HUES48 (cell line): ENCODE measurements around the gene FAHD2B.
"Not testable (repeated sequence)": the region's sequence is repeated elsewhere in the genome, so short reads cannot be mapped to it uniquely, and the experiment has no call there.

Source experiments
- H3K27ac ChIP-seq: one replicate; pipeline ENCODE4 v1.7.0; 2013; ENCODE audit warnings: low read depth, low read length, inconsistent platforms
- H3K27me3 ChIP-seq: 2 replicates; pipeline ENCODE4 v1.6.1; 2013; ENCODE audit warnings: mild to moderate bottlenecking, low read length; ENCODE audit not compliant: control insufficient read depth, insufficient read depth
- H3K36me3 ChIP-seq: 2 replicates; pipeline ENCODE4 v1.6.1; 2013; ENCODE audit warnings: low read length; ENCODE audit not compliant: control insufficient read depth, insufficient read depth
- H3K4me1 ChIP-seq: 2 replicates; pipeline ENCODE4 v1.6.1; 2013; ENCODE audit warnings: mild to moderate bottlenecking, low read length; ENCODE audit not compliant: control insufficient read depth, insufficient read depth
- H3K4me3 ChIP-seq: 2 replicates; pipeline ENCODE4 v1.5.1; 2013; ENCODE audit warnings: mild to moderate bottlenecking, low read depth, low read length
- H3K9ac ChIP-seq: 2 replicates; pipeline ENCODE4 v1.6.1; 2013; ENCODE audit warnings: mild to moderate bottlenecking, low read depth, low read length, moderate library complexity
- H3K9me3 ChIP-seq: 2 replicates; pipeline ENCODE4 v1.6.1; 2013; ENCODE audit warnings: low read length; ENCODE audit not compliant: control insufficient read depth, insufficient read depth

The FAHD2B gene

DNA sequence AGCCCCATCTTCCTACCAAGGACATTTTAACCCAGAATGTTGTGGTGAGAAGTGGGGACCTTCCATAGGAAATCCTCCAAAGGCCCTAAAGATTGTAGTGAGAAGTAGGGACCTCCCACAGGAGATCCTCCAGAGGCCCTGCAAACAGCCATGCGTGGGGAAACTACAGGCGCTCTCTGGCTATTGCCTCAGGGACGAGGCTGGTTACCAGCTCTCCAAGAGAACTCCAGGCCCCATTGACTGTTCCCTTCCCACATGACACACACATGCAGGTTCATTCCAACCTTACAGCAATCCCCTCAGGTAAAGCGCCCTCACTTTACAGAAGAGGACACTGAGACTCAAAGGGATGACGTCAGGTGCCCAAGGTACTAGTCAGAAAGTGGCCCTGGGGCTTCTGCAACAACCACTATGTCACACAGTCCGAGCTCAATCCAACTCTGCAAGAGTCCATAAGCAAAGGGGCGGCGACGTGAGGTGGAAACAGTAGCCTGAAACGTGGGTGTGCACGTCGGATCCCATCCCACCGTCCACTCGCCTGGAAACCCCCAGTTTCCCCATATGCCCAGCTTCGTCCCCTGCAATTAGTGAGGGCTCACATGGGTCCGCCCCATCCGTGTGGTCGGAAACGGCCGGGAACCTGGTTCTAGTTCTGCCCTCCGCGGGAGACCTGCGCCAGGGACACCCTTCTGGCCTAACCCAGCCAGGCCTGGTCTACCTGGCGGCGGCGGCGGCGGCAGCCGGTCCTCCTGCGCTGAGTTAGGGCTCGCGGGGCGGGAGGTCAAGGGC is 505 bp downstream of the FAHD2B start:
- H3K4me3 ChIP-seq: peak overlapping the region; percentile 56
- not testable (repeated sequence) for H3K27me3 ChIP-seq, H3K9ac ChIP-seq, H3K27ac ChIP-seq, H3K4me1 ChIP-seq, H3K9me3 ChIP-seq, H3K36me3 ChIP-seq

DNA sequence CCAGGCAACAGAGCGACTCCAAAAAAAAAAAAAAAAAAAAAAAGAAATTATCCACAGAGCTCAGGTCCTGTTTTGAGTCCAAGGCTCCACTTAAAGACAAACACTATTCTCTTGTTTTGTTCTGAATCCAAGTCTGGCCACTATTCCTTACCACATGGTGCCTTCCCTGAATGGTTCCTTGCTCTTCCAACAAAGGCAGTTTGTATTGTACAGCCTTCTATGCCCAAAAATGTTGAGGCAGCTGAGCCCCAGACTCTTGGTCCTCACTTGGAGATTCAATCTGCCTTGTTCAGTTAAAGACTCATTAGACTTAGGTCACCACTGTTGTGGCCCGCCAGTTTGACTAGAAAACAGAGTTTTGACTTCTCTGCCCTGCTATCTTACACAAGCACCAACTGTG is 1.7 kb downstream of the FAHD2B start:
- H3K9me3 ChIP-seq, H3K9ac ChIP-seq, H3K4me1 ChIP-seq, H3K27me3 ChIP-seq, H3K36me3 ChIP-seq, H3K4me3 ChIP-seq, H3K27ac ChIP-seq: not testable (repeated sequence)

DNA sequence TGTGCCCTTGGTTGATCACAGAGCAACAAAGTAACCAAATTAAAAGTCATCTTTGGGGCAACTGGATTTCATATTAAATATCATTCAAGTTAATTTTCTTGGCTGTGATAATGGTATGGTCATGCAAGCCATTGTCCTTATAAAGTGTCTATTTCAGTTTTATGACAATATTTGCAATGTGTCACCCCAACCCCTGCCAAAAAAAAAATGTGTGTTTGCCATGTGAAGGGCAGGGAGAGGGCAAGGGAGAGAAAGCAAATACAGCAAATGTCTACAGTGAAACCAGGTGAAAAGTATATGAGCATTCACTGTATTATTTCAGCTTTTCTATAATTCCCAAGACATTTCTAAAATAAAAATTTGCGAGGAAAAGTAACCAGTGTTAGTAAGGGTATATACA is 6.0 kb downstream of the FAHD2B start:
- H3K4me3 ChIP-seq, H3K9ac ChIP-seq, H3K4me1 ChIP-seq, H3K27me3 ChIP-seq, H3K27ac ChIP-seq, H3K9me3 ChIP-seq, H3K36me3 ChIP-seq: not testable (repeated sequence)

DNA sequence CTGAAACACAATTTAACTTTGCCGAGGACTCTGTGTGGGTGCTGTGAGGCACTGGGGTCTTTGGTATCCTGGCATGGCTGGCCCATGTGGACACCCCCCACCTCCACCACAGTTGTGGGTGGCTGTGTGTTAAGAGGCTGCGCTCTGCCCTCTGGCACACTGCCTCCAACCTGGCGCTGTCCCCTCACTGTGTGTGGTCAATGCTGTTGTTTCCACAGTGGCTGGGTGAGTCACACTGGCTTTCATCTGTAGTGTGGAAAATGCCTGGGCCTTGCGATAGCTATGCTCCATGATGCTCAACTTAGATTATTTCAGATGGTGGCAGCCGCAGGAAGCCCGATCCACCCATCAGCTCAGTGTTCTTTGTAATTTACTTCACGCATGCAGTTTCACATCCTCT is 9.6 kb downstream of the FAHD2B start:
- H3K9me3 ChIP-seq, H3K4me1 ChIP-seq, H3K27ac ChIP-seq, H3K9ac ChIP-seq, H3K4me3 ChIP-seq, H3K27me3 ChIP-seq, H3K36me3 ChIP-seq: not testable (repeated sequence)

DNA sequence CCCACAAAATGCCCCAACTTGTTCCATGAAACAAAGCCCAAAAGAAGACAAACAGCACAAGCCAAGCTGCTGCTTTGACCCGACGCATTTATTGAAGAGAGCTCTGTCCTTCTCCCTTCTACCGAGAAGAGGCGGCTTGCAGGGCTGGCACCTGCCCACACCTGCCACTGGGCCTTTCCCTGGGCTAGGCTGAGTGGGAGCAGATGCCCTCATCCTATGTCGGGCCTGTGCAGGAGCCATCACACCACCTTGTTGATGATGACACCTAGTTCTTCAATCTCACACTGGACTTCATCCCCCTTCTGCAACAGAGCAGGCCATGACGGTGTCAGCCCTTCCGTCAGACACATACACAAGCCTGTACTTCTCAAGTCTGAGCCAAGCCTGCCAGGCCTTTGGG is 11.2 kb downstream of the FAHD2B start:
- H3K9ac ChIP-seq, H3K4me3 ChIP-seq, H3K27ac ChIP-seq, H3K9me3 ChIP-seq, H3K4me1 ChIP-seq, H3K27me3 ChIP-seq, H3K36me3 ChIP-seq: not testable (repeated sequence)

DNA sequence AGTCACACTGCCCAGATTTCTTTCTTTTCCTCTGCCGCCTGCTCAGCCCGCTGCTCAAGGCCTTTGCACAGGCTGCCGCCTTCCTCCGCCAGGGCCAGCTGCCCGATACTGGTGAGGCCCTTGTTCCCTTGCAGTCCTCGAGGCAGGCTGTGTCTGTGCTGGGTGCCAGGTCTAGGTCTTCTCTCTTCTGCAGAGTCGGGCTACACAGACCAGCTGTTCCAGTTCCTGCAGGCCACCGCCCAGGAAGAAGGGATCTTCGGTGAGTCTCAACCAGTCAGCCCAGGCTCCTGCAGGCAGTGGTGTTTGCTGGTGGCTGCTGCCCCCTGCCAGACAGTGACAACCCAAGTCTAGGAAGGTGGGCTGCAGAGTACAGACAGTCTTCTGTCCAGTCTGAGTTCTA is 12.5 kb downstream of the FAHD2B start:
- not testable (repeated sequence) for H3K4me3 ChIP-seq, H3K27me3 ChIP-seq, H3K9me3 ChIP-seq, H3K36me3 ChIP-seq, H3K9ac ChIP-seq, H3K4me1 ChIP-seq, H3K27ac ChIP-seq

DNA sequence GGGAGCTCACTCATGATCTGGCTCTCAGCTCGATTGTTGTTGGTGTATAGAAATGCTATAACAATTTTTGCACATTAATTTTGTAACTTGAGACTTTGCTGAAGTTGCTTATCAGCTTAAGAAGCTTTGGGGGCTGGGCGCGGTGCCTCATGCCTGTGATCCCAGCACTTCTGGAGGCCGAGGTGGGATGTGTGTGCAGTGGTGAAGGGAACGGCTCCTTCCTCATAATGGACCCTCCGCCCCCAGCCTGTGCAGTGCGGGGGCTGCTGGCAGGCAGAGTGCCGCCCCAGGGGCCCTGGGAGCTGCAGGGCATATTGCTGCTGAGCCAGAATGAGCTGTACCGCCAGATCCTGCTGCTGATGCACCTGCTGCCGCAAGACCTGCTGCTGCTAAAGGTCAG is 13.8 kb downstream of the FAHD2B start:
- not testable (repeated sequence) for H3K4me3 ChIP-seq, H3K27ac ChIP-seq, H3K36me3 ChIP-seq, H3K9ac ChIP-seq, H3K4me1 ChIP-seq, H3K9me3 ChIP-seq, H3K27me3 ChIP-seq

DNA sequence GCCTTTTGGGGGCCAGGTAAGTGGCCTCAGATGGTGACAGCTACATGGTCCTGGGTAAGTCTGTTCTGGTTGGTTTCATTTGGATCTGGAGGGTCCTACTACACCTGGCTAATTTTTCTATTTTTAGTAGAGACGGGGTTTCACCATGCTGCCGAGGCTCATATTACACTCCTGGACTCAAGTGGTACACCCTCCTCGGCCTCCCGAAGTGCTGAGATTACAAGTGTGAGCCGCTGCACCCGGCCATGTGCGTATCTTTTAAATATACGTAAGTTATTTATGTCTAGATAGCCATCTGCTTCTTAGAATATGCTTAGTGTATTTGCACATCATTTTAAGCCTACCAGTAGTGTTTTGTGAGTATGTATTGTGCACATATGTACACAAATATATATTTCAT is 17.5 kb downstream of the FAHD2B start:
- not testable (repeated sequence) for H3K4me3 ChIP-seq, H3K27me3 ChIP-seq, H3K9ac ChIP-seq, H3K9me3 ChIP-seq, H3K36me3 ChIP-seq, H3K4me1 ChIP-seq, H3K27ac ChIP-seq

DNA sequence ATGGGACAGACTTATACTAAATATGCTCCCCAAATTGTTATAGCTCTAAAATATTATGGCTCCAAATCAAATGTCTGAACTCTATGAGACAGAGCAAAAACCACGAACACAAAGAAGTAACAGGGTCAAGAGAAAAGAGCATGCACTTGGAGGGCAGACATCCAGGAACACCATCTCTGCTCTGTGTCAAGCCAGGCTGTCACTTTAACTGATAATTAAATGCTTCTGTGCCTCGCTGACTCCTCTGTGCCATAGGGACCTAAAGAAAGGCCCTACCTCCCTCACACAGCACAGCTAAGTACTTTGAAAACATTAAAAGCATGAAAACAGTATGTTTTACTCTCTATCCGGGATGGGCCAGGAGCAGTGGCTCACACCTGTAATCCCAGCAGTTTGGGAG is 23.8 kb downstream of the FAHD2B start:
- H3K4me1 ChIP-seq, H3K4me3 ChIP-seq, H3K27ac ChIP-seq, H3K27me3 ChIP-seq, H3K36me3 ChIP-seq, H3K9me3 ChIP-seq, H3K9ac ChIP-seq: not testable (repeated sequence)

DNA sequence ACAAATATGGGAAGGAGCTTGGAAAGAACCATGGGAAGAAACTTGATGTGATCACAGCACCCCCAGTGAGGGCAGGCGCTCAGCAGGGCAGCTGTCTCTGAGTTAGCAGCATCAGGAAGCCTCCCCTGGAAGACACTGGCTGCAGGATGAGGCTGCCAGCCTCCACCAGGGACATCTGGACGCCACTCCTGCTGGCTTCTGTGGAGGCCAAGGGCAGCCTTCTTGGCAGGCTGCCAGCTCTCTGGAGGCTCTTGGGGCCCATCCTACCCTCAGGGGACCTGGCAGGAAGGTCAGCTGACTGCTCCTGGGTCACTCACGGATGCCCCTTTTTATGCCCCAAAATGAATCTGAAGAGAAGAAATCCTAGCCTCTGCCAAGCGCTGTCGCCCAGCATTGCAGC is 26.0 kb downstream of the FAHD2B start:
- not testable (repeated sequence) for H3K4me1 ChIP-seq, H3K9ac ChIP-seq, H3K27ac ChIP-seq, H3K27me3 ChIP-seq, H3K9me3 ChIP-seq, H3K4me3 ChIP-seq, H3K36me3 ChIP-seq

DNA sequence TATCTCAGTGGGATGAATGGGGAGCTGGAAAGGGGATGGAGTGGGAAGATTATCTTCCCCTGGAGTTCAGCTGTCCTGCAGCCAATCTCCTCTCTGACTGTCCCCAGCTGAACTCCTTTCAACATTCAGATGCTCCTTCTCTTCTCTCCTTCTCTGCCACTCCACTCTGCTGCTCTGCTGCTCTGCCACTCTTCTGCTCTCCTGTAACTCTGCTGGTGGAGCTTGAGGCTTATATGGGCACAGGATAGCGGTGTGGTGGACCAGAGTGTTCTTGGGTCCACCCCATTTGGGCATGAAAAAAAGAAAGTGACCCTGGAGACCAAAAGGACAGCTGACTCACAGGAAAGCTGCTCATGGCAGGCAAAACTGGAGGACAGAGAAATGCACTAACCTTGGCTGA is 26.6 kb downstream of the FAHD2B start:
- Histone ChIP-seq H3K36me3 (no peaks in the 10 kb centered on the region), H3K4me3 (no peak overlapping the region), H3K4me1 (no peaks in the 10 kb centered on the region), H3K9me3 (no peaks in the 10 kb centered on the region), H3K27me3 (no peaks in the 10 kb centered on the region), H3K27ac (no peak overlapping the region), H3K9ac (no peak overlapping the region)
